Measurements from ENCODE around the gene MC3R. TPM values are rescaled to one million over a fixed set of nuclear protein-coding genes. Genes with fewer than 3 reads are reported as not detected.

Gene MC3R
- total and polyA plus RNA-seq, 2 of the 8 experiments (the other 6 are each of a cell fraction or from before 2014, with no cell fraction given): not detected

- Histone ChIP-seq H3K27me3 (replicated peaks in 1 of 4; ENCODE audit: control insufficient read depth in 3 of 4, extremely low read depth in 1 of 4, insufficient read depth in 3 of 4, low read length in 3 of 4) (peaks cover 0 to 16% (median 7%) of the 10 kb centered on the region in 4 experiments; a peak in 3 of 7 replicates), H4K20me1 (replicated peaks in 1 of 2; ENCODE audit: control insufficient read depth in 1 of 2, insufficient read depth in 2 of 2, low read length in 2 of 2) (no peaks in the 10 kb centered on the region), H3K23me2 (ENCODE audit: low read depth, low read length) (no peaks in the 10 kb centered on the region), H2BK20ac (ENCODE audit: low read length) (no peak overlapping the region), H4K91ac (replicated peaks; ENCODE audit: insufficient read length, low read length) (no peak overlapping the region), H3K4me1 (replicated peaks in 1 of 4; ENCODE audit: control insufficient read depth in 3 of 4, insufficient read depth in 4 of 4, low read length in 3 of 4) (no peaks in the 10 kb centered on the region), H3K36me3 (ENCODE audit: control insufficient read depth in 2 of 4, insufficient read depth in 4 of 4, low read length in 3 of 4) (no peaks in the 10 kb centered on the region), H3K27ac (ENCODE audit: low read depth, low read length) (no peak overlapping the region), H4K5ac (ENCODE audit: insufficient read length, low read depth, low read length) (no peak overlapping the region), H2BK5ac (ENCODE audit: low read depth, low read length) (no peak overlapping the region), H2BK120ac (replicated peaks; ENCODE audit: low read depth, low read length) (no peak overlapping the region), H3K56ac (replicated peaks; ENCODE audit: insufficient read length, low read depth, low read length) (no peak overlapping the region), H3K79me2 (ENCODE audit: control insufficient read depth in 1 of 2, insufficient read depth in 2 of 2, low read length in 2 of 2) (no peaks in the 10 kb centered on the region), H3K4ac (replicated peaks; ENCODE audit: insufficient read length, low read depth, low read length) (no peak overlapping the region), H3K9me3 (ENCODE audit: insufficient read depth in 2 of 2, low read depth in 1 of 2, low read length in 1 of 2) (peaks cover 26 to 41% of the 10 kb centered on the region in 2 experiments), H3K18ac (ENCODE audit: extremely low read depth, low read length) (no peak overlapping the region), H3K9ac (replicated peaks in 1 of 4; ENCODE audit: extremely low read depth in 1 of 4, low read depth in 3 of 4, low read length in 3 of 4) (no peak overlapping the region), H4K8ac (ENCODE audit: extremely low read depth, insufficient read depth, low read length) (no peak overlapping the region), H3K4me2 (ENCODE audit: insufficient read depth in 1 of 2, low read depth in 2 of 2, low read length in 2 of 2) (no peak overlapping the region), H3K23ac (ENCODE audit: insufficient read length) (no peak overlapping the region), H2BK15ac (ENCODE audit: low read length) (no peak overlapping the region), H3K79me1 (ENCODE audit: low read depth, low read length) (no peaks in the 10 kb centered on the region), H2BK12ac (ENCODE audit: low read depth, low read length) (no peak overlapping the region), H3K14ac (ENCODE audit: insufficient read length) (no peak overlapping the region), H2AK5ac (ENCODE audit: low read depth, low read length) (no peak overlapping the region), H2AFZ (ENCODE audit: low read length) (no peak overlapping the region), H3K4me3 (ENCODE audit: extremely low read depth in 1 of 4, insufficient read depth in 2 of 4, low read depth in 3 of 4, low read length in 4 of 4) (no peak overlapping the region)
- FAIRE-seq: no peak
- POLR2A ChIA-PET (ENCODE audit: partially characterized antibody): no interaction called here
- CTCF ChIA-PET (ENCODE audit: partially characterized antibody): interaction anchor here (0.6 to 1.3 kb wide), 2 partner anchors 36 to 50 kb away, joined by 3 read pairs; no protein-coding TSS in a partner anchor
- DNase-seq (ENCODE audit: low read depth in 1 of 2, low spot score in 2 of 2): no peak
- WGBS, 2 experiments (ENCODE audit: extremely low coverage in 1 of 2, insufficient coverage in 1 of 2, insufficient read length in 1 of 2, insufficient replicate concordance in 2 of 2, low coverage in 1 of 2, low lambda C conversion rate in 2 of 2, missing lambda C conversion rate in 1 of 2): 82% methylated on average over 7 of the region's 7 CpGs; no CpG with 5 or more reads in 1 of the 2 experiments
- no peak for TF ChIP-seq TCF12 (IDR thresholded peaks at IDR 0.05; ENCODE audit: low read depth, low read length)
- no peak for TF ChIP-seq ATF3 (IDR thresholded peaks at IDR 0.05; ENCODE audit: insufficient read depth, low read depth, low read length)
- TF ChIP-seq RAD21 (IDR thresholded peaks at IDR 0.05 in 1 of 2, conservative IDR thresholded peaks at IDR 0.05 in 1 of 2; ENCODE audit: low read depth in 2 of 2, low read length in 2 of 2): no peak
- TF ChIP-seq CTCF (IDR thresholded peaks at IDR 0.05; ENCODE audit: control extremely low read depth in 1 of 3, insufficient read depth in 1 of 3, low read depth in 1 of 3, low read length in 3 of 3): no peak
- TF ChIP-seq E2F6 (IDR thresholded peaks at IDR 0.05): no peak
- no peak for TF ChIP-seq JUN (IDR thresholded peaks at IDR 0.05; ENCODE audit: low read depth, low read length)
- no peak for TF ChIP-seq EZH2 (IDR thresholded peaks at IDR 0.05; ENCODE audit: low read depth, low read length, severe bottlenecking)
- no peak for TF ChIP-seq HDAC2 (IDR thresholded peaks at IDR 0.05; ENCODE audit: borderline replicate concordance in 1 of 2, low read depth in 2 of 2, low read length in 2 of 2)
- TF ChIP-seq CHD1 (IDR thresholded peaks at IDR 0.05; ENCODE audit: low read depth, low read length): no peak
These were observed 1.4 kb downstream of the MC3R start for GRCh38 chr20:56249956-56250355.
